HG03439 (cell line): Measurements from ENCODE around the gene TSPAN3.

ENCODE experiments used
- ATAC-seq: cut with Tn5 transposase; IDR thresholded peaks from one replicate; pipeline ENCODE4 v1.9.1; 2021; ENCODE audit warnings: mild to moderate bottlenecking, moderate library complexity; ENCODE audit not compliant: unreplicated experiment

TSPAN3 gene

DNA sequence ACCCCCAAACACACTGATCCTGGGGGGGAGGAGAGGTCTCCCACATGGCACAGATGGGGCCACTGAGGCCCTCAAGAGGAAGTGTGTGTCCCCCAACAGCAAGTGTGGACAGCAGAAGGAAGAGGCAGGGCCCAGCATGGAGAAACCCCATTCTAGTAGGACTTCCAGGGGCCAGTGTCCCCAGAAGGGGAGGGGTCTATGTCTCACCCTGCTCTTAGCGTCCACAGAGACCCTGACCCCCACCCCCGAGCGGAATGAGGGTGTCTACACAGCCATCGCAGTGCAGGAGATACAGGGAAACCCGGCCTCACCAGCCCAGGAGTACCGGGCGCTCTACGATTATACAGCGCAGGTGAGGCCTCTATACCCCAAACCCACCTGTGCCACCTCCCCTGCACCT, 35.3 kb downstream of the TSPAN3 start:
- ATAC-seq: no peak

DNA sequence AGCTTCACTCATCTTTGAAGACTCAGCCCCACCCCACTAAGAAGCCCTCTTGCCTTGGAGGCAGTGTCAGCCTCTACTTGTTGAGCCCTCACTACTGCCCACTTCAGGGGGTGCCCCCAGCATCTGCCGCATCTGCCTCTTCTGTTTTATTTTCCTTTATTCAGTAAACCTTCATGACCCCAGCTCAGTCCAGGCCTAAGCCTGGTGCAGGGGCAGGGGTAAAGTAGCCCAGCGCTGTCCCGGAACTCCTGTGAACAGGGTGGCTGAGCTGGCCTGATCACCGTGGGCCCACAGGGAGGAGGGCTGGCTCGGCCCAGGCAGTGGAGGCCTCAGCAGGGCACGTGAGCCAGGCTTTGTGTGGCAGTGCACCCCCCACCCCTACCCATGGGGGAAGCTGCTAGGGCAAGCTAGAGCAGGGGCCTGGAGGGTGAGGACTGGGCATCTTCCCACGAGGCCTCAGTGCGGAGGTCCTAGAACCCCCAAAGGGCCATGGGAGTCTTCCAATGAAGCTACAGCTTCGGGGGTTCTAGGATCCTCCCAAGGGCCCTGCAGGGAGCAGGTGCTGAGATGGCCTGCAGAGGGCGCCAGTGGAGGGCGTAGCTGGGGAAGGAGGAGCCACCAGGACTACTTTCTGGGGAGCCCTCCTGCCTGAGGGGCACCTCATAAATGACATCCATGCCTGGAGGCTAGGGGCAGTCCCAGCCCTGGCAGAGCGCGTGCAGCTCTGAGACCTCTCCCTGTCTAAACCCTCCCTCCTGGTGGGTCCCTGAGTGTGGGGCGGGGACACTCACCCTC, 36.0 kb downstream of the TSPAN3 start:
- no peak for ATAC-seq

DNA sequence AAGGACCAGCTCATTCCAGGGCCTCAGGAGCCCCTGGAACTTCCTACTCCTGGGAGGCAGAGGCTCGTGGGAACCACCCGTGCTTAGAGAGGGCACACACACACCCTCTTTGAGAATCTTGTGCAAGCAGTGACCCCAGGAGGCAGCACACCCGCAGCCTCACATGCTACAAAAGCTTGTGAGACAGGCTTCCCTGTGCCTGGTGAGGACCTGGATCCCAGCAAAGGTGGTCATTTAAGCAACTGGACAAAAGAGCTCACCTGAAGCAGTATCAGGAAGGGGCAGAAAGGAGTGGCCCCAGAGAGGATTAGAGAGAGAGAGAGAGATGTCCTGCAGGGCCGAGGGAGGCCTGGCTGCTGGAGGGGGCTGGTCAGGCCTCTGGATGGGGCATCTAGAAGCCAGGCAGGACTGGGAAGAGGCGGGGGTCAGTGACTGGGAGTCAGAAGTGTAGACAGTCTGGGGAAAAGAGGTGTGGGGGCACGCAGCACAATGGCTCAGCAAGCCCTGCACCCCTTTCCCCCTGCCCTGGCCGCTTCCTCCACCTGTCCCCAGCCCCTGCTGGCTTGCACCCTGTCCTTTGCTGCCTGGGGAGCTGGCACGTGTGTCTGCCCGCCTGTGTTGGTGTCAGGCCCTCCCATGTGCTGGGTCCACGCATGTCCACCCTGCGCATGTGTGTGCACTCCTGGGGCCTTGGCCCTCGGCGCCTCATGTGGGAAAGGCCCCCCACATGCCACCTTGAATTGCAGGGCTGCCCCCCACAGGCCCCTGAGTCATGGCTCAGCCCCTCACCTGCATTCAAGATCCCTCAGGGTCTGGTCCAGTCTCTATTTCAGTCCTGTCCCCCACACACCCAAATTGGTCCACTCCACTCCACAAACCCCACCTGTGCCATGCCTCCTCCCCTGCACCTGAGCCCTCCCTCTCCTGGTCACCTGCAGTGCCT, 36.9 kb downstream of the TSPAN3 start:
- ATAC-seq: no peak

DNA sequence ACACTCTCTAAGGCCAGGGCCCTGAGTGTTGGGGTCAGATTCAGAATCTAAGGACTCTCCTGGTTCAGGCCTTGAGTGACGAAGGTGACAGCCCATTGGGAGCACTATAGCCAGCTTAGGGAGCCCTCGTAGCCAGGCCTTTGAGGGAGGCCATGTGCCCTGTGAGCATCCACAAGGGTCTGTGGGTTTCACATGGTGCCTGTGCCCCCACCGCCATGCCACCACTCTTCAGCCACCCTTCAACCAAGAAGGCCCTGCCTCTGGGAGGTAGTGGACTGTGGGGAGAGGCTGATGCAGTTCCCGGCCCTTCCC, 37.5 kb downstream of the TSPAN3 start:
- no peak for ATAC-seq

DNA sequence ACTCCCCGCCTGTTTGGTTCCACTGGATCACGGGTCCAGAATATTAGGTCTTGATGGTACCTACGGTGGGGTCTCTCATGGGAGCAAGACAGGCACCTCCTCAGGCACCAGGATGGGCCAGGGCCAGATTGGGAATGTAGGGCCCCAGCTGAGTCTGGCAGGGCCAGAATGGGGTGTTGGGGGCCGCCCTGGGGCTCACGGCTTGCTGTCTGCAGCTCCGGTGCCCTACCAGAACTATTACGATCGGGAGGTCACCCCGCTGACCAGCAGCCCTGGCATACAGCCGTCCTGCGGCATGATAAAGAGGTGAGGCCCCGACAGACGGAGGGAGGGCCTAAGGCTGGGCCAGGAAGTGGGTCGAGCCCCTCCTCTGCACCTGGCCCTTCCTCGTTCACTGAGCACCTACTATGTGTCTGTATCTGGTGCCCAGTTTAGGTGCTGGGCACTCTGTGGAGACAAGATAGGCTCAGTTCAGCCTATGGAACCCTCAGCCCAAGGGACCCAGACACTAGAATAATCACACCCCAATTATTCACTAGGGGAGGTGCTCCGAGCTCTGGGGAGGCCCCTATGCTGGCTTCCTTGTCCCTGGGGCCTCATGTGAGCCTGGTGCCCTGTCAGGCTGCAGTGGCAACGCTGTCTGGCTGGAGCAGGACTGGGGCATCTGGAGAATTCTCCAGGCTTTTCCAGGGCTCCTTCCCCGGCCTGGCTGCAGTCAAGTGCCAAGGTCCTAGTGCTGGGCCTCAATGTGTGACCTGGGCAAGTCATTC, 38.1 kb downstream of the TSPAN3 start:
- no peak for ATAC-seq

DNA sequence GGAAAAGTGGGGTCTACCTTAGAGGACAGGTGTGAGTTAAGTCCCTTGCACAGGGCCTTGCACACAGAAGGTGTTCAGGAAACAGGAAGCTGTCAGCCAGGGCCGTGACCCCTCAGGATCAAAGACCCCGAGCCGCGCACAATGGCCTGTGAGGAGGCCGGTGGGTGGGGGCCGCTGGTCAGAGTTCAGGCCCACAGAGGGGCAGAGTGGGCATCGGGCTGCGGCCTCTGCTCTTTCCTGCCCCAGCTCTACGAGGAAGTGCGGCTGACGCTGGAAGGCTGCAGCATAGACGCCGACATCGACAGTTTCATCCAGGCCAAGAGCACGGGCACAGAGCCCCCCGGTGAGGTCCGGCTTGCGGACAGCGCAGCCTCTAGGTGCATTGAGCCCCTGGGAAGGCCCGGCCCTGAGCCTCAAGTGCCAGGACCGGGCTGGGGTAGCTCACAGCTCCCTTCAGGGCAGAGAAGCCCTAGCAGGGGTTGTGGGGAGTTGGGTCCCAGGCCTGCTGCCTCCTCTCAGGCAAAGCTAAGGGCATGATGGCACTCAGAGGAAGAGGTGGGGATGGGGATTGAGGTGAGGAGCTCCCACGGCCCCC, 38.8 kb downstream of the TSPAN3 start:
- ATAC-seq: no peak

DNA sequence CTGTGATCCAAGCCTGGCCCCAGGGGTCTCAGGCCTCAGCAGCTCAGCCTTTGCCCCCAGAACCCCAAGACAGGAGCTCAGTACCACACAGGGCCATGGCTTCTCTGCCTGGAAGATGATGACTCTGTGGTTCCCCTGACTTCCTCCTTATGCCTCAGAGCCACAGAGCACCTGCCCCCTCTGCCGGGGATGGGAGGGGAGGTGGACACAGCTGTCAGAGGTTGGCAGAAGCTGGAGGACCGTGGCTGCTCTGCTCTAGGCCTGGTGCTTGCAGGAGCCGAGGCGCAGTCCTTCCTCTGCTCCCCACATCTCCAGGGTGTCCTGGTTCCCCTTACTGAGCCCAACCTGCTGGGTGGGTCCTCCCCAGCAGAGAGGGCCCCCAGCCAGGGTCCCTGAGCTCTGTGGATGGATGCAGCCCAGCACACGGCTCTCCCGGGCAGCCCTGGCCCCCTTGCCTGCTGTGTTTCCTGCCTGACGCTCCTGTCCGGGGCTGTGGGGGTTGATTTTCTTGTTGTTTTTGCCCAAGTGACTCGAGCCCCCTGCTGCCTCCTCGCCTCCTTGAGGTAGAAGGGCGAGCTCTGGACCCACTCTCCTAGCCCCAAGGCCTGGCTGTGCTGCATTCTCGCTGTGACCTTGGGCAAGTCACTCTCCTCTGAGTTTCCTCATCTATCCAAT, 39.4 kb downstream of the TSPAN3 start:
- ATAC-seq: no peak

DNA sequence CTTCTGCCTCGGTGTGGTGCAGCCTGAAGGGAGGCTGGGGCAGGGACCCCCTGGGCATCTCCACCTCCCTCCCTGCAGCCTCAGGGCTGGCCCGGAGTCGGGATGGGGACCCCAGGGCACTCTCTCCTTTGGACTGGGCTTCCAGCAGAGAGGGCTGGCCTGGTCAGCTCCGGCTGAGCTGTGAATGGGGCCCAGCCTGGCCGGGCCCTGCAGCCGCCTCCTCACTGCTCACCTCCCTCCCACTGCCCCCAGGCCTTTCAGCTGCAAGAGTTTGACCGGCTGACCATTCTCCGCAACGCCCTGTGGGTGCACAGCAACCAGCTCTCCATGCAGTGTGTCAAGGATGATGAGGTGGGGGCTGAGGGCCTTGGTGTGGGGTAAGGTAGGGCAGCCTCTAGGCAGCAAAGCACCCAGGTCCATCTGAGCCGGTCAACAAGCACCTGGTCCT, 40.0 kb downstream of the TSPAN3 start:
- ATAC-seq: no peak

DNA sequence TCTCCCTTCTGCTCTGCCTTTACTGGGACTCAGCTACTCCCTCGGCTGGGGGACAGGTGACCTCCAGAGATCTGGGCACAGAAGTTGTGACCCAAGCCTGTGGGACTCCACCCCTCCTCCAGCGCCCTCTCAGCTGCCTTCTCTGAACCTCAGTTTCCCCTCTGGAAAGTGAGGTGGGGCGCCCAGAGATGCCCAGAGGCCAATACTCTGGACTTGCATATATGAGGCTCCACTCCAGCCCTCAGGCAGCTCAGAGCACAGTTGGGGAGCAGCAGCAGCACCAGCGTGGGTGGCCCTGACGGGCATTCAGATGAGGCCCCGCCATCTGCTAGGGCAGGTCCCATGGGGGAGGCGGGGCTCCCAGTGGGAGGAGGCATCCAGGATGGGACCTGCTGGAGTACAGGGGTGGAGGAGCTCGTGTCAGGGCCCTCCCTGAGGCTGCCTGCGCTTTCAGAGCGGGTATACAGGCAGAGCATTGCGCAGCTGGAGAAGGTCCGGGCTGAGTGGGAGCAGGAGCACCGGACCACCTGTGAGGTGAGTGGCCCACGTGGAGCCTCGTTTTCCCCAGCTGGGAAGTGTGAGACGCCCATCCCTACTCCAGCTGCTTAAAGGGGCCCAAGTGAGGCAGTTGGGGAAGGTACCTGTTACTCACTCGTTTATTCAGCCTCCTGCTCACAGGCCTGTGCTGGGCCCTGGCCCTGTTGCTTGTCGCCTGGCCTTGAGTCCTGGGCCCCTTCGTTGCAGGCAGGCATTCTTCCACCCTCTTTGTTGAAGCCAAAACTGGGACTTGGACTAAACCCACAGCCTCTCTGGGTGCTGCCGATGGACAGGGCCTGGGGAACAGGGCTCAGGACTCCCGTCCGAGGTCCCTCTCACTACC, 40.6 kb downstream of the TSPAN3 start:
- ATAC-seq: no peak

DNA sequence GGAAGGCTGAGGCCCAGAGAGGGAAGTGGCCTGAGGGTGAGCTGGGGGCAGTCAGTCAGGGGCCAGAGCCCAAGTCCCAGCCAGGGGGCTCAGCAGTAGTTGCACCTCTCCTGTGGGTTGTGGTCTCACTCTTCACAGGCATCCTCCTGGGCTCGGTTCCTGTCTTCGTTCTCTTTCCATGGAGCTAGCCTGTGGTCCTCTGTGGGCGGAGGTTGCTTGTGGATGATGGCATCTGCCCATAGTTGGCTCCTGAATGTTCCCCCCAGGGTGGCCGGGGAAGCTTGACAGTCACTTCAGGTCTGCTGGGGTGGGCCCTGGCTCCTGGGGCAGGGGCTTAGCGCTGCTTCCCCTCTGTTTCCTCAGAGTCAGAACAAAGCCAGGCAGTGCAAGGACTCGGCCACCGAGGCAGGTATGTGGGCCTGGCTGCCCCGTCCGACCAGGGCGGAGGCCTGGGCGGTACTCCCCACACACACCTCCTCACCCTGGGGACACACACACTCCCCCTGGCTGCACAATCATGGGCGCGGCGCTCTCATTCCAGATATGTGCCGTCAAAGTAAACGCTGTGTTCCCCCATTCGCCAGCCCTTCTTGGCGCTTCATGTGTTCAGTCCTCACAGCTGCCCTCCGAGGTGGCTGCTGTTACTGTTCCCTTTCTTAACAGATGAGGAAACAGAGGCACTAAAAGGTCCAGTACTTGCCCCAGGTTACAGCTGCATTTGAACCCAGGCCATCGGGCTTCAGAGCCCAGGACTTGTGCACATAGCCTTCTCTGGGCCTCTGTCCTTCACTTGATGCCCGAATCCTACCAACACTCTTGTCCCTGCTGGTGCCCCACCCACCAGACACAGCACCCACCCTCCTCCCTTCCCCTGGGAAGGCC, 41.5 kb downstream of the TSPAN3 start:
- no peak for ATAC-seq

DNA sequence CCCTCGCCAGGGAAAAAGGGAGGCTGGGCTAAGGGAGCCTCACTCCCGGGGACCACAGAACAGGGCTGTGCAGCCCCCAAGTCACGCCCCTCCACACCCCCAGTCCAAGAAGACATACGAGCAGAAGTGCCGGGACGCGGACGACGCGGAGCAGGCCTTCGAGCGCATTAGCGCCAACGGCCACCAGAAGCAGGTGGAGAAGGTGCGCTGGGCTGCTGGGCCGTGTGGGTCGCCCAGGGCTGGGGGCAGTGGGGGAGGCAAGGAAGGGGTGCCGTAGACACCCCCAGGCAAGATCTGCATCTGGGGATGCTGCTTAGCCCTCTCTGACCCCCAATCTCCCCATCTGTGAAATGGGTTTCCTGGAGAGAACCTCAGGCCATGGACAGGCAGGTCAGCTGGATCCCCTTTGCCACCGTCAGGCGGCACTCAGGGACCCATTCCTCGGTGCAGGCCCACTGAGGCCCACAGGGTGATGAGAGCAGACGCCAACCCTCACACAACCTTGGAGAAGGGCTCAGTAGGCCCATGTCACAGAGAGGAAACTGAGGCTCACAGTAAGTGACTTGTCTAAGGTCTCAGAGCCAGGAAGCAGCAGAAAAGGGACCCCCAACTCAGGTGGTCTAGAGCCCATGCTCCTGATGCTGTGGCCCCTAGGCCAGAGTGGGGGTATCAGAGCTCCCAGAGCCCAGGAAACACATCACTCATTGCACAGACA, 42.3 kb downstream of the TSPAN3 start:
- ATAC-seq: no peak

DNA sequence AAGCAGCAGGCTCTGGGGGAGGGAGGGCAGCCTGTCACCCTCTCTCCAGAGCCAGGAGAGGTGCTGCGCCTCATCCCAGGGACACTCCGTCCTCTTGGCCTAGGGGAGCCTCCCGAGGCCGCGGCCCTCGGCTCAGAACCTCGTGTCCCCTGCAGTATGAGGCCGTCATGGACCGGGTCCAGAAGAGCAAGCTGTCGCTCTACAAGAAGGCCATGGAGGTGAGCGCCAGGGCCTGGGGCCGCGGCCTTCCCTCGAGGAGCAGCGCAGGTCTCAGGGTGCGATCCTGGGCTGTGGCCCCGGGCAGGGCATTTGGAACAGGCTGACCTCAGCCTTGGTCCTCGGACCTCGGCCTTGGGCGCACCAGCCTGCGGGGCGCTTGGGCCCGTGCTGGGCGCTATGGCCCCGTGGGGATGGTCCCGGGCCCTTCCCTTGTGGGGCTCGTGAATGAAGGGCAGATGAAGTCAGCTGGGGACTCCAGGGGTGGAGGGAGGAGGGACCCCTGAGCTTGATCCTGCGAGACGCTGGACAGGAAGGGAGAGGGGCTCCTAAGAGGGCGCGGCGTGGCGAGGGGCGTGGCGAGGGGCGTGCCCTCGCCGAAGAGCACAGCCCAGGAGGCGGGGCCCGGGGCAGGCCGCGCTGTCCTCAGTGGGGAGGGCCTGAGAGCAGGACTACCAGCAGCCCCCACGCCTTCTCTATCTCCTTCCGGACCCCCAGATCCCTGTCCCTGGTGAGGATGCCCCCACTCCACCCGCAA, 43.0 kb downstream of the TSPAN3 start:
- ATAC-seq: no peak

DNA sequence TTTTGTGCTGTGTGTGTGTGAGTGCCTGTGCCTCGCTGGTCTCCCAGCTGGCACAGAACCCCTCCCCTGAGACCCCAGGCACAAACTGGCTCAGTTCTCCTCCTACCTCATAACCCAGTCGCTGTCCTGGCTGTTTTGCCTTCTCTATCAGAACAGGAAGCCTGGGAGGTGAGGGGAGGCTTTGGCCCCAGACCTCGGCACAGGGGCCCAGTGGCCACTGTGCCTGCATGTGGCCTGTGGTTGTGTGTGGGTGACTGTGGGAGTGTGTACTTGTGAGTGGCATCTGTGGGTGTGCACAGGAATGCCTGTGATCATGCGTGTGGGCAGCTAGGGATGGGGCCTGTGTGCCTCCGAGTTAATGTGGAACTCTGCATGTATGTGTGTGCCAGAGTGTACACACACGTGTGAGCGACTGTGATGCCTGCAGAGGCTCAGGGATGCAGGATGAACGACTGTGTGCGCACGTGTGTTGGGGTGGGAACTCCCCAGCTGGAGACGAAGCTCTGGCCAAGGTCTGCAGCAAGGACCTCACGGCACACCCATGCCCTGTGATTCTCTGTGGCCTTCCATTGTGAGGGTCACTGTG, 43.7 kb downstream of the TSPAN3 start:
- ATAC-seq: no peak

DNA sequence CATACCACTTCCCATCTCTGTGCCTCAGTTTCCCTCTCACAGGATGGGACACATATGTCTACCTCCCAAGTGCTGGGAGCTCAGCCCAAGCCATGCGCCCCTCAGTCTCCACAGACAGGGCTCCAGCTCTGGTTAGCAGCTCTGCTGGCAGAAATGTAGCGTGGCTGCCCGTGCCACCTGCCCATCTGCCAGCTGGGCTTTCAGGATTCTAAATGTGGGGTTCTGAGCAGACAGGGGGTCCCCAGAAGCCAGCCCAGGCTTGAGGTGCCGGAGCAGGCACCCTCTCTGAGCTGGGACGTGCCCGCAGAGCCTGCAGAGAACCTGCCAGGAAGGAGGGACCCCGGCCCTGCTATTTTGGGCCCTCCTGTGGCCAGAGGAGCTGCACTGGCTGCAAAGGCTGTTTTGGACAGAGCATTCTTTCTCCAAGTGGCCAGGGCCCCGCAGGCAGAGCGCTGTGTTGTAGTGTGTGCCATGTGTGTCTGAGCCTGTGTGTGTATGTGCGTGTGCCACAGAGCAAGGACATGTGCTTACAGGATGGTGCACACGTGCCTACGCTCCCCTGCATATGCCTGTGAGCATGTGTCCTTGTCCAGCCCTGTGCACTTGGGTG, 44.3 kb downstream of the TSPAN3 start:
- ATAC-seq: no peak

DNA sequence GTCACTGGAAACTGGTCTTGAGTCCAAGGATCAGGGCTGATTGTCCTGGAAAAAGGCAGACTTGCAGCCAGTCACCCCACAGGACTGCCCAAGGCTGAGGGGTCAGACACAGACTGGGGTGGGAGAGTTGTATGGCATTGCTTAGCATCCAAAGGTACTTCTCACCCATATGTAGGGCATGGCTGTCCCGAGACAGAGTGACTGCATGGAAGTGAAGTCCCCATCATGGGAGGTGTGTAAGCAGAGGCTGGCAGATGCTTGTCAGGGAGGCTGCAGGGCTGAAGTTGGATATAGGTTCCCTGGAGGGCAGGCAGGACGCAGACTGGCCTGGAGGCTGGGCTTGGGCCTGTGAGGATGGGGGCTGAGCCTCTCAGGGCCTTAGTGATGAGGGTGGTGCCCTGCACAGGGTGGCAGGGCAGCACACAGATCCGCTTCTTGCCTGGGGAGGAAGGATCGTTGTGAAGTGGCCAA, 44.9 kb downstream of the TSPAN3 start:
- no peak for ATAC-seq
